ENCODE data around the gene OSGEP. TPM values are rescaled to one million over a fixed set of nuclear protein-coding genes. Genes with fewer than 3 reads are reported as not detected.

OSGEP gene
- total RNA-seq, 1 donor from 2014 or later, result 35.7 TPM

DNA sequence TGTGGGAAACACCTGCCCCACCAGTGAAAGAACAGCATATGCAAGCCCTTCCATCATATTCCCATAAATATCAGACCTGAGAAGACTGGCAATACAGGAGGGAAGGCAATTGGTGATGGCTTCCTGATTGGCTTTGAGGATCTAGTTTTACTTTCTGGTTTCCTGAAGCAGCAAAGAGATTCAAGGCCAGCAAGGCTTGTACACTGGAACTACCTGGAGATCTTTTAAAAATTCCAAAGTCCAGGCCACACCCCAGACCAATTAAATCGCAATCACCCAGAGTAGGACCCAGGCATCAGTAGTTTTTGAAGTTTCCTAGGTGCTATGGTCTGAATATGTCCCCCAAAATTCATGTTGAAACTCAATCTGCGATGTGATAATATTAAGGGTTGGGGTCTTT, 38.4 kb downstream of the OSGEP start:
- Mint-ChIP-seq H3K27me3 (ENCODE audit: unreplicated experiment) (no peaks in the 10 kb centered on the region), H3K9me3 (ENCODE audit: unreplicated experiment) (no peaks in the 10 kb centered on the region), H3K36me3 (ENCODE audit: unreplicated experiment) (no peaks in the 10 kb centered on the region), H3K27ac (ENCODE audit: unreplicated experiment) (no peak overlapping the region), H3K4me3 (ENCODE audit: unreplicated experiment) (no peak overlapping the region), H3K4me1 (ENCODE audit: unreplicated experiment) (peaks cover 16% of the 10 kb centered on the region)
- no peak for DNase-seq (ENCODE audit: extremely low spot score, unreplicated experiment)
- TF ChIP-seq, protein P1, sequence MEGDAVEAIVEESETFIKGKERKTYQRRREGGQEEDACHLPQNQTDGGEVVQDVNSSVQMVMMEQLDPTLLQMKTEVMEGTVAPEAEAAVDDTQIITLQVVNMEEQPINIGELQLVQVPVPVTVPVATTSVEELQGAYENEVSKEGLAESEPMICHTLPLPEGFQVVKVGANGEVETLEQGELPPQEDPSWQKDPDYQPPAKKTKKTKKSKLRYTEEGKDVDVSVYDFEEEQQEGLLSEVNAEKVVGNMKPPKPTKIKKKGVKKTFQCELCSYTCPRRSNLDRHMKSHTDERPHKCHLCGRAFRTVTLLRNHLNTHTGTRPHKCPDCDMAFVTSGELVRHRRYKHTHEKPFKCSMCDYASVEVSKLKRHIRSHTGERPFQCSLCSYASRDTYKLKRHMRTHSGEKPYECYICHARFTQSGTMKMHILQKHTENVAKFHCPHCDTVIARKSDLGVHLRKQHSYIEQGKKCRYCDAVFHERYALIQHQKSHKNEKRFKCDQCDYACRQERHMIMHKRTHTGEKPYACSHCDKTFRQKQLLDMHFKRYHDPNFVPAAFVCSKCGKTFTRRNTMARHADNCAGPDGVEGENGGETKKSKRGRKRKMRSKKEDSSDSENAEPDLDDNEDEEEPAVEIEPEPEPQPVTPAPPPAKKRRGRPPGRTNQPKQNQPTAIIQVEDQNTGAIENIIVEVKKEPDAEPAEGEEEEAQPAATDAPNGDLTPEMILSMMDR (IDR thresholded peaks at IDR 0.05), result no peak

DNA sequence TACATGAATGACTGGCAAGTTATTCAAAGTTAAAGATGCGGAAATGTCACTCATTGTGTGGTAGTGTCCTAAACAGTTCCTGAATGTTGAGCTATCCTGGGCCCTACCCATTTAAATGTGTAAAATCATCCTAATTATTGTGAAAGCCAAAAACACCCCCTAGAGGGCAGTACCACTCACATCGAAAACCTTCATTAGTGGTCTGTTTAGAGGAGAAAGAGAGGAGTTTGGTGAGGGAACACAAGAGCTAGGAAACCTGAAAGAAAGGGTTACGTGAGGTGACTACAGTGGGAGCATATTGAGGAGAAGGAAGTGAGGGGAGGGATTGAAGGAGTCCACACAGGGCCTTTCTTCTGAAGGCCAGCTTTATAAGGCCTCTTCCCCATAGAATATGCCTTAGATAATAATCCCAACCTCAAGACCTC, 38.8 kb downstream of the OSGEP start:
- Mint-ChIP-seq H3K4me1 (ENCODE audit: unreplicated experiment) (peaks cover 19% of the 10 kb centered on the region), H3K9me3 (ENCODE audit: unreplicated experiment) (no peaks in the 10 kb centered on the region), H3K4me3 (ENCODE audit: unreplicated experiment) (no peak overlapping the region), H3K27me3 (ENCODE audit: unreplicated experiment) (no peaks in the 10 kb centered on the region), H3K27ac (ENCODE audit: unreplicated experiment) (peak overlapping the region; percentile 2), H3K36me3 (ENCODE audit: unreplicated experiment) (no peaks in the 10 kb centered on the region)
- TF ChIP-seq, protein P1 (IDR thresholded peaks at IDR 0.05), result peak; percentile 62
- no peak for DNase-seq (ENCODE audit: extremely low spot score, unreplicated experiment)

DNA sequence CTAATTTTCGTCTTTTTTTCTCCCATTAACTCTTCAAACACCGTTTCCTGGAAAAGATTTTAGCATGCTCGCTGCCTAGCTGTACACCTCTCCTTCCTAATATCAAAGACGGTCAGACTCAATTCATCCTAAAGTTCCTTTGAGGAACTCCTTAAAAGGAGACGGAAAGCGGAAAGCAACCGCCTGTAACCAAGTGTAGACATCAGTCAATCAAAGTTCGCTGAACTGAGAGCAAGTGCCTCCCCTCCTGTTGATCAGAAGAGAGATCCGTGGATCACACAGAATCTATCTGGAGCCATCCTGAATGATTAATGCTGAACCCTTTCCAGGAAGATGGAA, 40.9 kb downstream of the OSGEP start:
- no peaks in the 10 kb centered on the region for H3K36me3 Mint-ChIP-seq (ENCODE audit: unreplicated experiment)
- H3K27ac Mint-ChIP-seq (ENCODE audit: unreplicated experiment), result peak overlapping the region; percentile 98
- peak overlapping the region; percentile 93 for H3K4me3 Mint-ChIP-seq (ENCODE audit: unreplicated experiment)
- TF ChIP-seq, protein P1 (IDR thresholded peaks at IDR 0.05), result no peak
- H3K4me1 Mint-ChIP-seq (ENCODE audit: unreplicated experiment), result peaks cover 23% of the 10 kb centered on the region
- H3K27me3 Mint-ChIP-seq (ENCODE audit: unreplicated experiment), result no peaks in the 10 kb centered on the region
- no peaks in the 10 kb centered on the region for H3K9me3 Mint-ChIP-seq (ENCODE audit: unreplicated experiment)
- no peak for DNase-seq (ENCODE audit: extremely low spot score, unreplicated experiment)

DNA sequence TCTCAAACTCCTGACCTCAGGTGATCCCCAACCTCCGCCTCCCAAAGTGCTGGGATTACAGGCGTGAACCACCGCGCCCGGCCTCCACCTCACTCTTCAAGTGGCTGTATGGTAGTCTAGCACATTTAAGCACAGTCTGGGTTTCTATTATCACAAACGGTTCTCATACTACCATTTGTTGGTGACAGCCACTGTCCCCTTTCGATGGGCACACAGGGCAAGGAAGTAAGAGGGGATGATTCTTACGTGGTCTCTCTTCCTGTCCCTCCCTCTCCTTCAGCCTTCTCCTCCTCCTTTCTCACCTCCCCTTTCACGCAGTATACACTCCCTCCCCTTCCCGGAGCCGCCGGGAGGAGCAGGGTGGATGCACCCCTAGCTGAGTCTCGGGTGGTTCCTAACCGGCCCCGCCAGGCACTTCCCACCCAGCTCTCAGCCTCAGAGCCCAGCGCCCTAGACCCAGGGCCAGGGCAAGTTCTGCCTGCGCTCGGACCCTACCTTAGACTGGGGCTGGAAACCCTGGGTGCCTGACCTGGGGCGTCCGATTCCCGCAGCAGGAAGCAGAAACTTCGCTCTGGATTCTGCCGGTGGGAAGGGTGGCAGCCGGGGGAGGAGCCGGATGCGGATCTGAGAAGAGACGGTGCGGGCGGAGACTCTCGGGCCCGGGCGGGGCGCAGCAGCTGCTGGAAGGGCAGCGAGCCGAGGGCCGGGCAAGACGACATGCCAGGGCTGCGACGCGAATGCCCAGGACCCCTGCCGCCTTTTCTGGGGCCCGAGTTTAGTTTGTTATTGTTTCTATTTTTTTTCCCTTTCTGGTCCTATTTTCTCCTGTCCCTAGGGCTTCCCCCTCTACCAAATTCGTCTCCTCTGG, 41.5 kb downstream of the OSGEP start, which contains the start of gene TEP1:
TSS of gene TEP1 (minus strand) at position 626 of the 868 bp plus-strand sequence. CDS start 5,062 bp downstream, outside the sequence.
- H3K36me3 Mint-ChIP-seq (ENCODE audit: unreplicated experiment), result peaks cover 3% of the 10 kb centered on the region
- TF ChIP-seq, protein P1 (IDR thresholded peaks at IDR 0.05), result no peak
- peak within 1 kb of the TSS; percentile 98 for H3K27ac Mint-ChIP-seq (ENCODE audit: unreplicated experiment)
- peaks cover 23% of the 10 kb centered on the region for H3K4me1 Mint-ChIP-seq (ENCODE audit: unreplicated experiment)
- H3K9me3 Mint-ChIP-seq (ENCODE audit: unreplicated experiment), result no peaks in the 10 kb centered on the region
- DNase-seq (ENCODE audit: extremely low spot score, unreplicated experiment), result peak; percentile 94
- H3K4me3 Mint-ChIP-seq (ENCODE audit: unreplicated experiment), result peak within 1 kb of the TSS; percentile 93
- no peaks in the 10 kb centered on the region for H3K27me3 Mint-ChIP-seq (ENCODE audit: unreplicated experiment)

DNA sequence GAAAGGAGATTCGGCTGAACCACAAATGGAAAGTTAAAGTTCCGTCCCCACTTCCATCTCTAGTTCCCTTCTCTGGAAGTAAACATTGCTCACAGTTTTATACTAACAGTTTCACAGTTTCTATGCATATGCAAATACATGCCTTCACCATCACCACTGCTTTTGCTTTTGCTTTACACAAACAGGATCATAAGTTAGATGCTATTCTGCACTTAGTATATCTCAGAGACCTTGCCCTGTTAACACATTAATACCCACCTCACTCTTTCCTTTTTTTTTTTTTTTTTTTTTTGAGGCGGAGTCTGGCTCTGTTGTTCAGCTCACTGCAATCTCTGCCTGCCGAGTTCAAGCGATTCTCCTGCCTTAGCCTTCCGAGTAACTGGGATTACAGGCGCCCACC, 42.2 kb downstream of the OSGEP start:
- Mint-ChIP-seq H3K9me3 (ENCODE audit: unreplicated experiment) (no peaks in the 10 kb centered on the region), H3K27ac (ENCODE audit: unreplicated experiment) (peak overlapping the region; percentile 98), H3K27me3 (ENCODE audit: unreplicated experiment) (no peaks in the 10 kb centered on the region), H3K4me3 (ENCODE audit: unreplicated experiment) (peak overlapping the region; percentile 93), H3K4me1 (ENCODE audit: unreplicated experiment) (peaks cover 23% of the 10 kb centered on the region), H3K36me3 (ENCODE audit: unreplicated experiment) (peaks cover 9% of the 10 kb centered on the region)
- TF ChIP-seq, protein P1 (IDR thresholded peaks at IDR 0.05), result no peak
- no peak for DNase-seq (ENCODE audit: extremely low spot score, unreplicated experiment)
